ENCODE measurements around the gene KCNK6. TPM values are rescaled to one million over a fixed set of nuclear protein-coding genes. Genes with fewer than 3 reads are reported as not detected.

The KCNK6 gene
- total RNA-seq, 1 experiment from 2014 or later: 6.5 TPM

- Histone ChIP-seq H2AFZ (ENCODE audit: low read length) (no peak overlapping the region), H3K23me2 (ENCODE audit: insufficient read length, low read depth, low read length, poor library complexity, severe bottlenecking) (peaks cover 12% of the 10 kb centered on the region), H2BK15ac (ENCODE audit: low read depth, low read length) (no peak overlapping the region), H2BK5ac (ENCODE audit: insufficient read length, low read length) (no peak overlapping the region), H3K18ac (ENCODE audit: insufficient read length, low read depth, low read length) (no peak overlapping the region), H4K5ac (ENCODE audit: insufficient read length, low read depth, low read length) (no peak overlapping the region), H4K91ac (ENCODE audit: insufficient read length, low read depth, low read length) (no peak overlapping the region), H3K9ac (ENCODE audit: extremely low read depth, insufficient read length, low read length) (no peak overlapping the region), H3T11ph (ENCODE audit: low read length) (no peak overlapping the region), H3K79me2 (ENCODE audit: insufficient read depth, low read length) (peaks cover 16% of the 10 kb centered on the region; the same call in 1 of the 2 replicates), H2BK120ac (ENCODE audit: low read depth, low read length, poor library complexity, severe bottlenecking) (no peak overlapping the region), H2BK20ac (ENCODE audit: low read depth, low read length, poor library complexity, severe bottlenecking) (no peak overlapping the region), H3K14ac (ENCODE audit: insufficient read depth, low read length) (no peak overlapping the region), H3K56ac (ENCODE audit: insufficient read length, low read depth, low read length) (no peak overlapping the region), H4K20me1 (ENCODE audit: control insufficient read depth, insufficient read depth, insufficient read length) (no peaks in the 10 kb centered on the region), H3K27me3 (ENCODE audit: insufficient read depth, low read length) (no peaks in the 10 kb centered on the region), H4K8ac (replicated peaks; ENCODE audit: insufficient read length, low read depth, low read length) (no peak overlapping the region), H2BK12ac (ENCODE audit: insufficient read length, low read depth, low read length) (no peak overlapping the region), H3K79me1 (ENCODE audit: insufficient read depth, low read depth, low read length, poor library complexity, severe bottlenecking) (peaks cover 12% of the 10 kb centered on the region), H3K9me3 (ENCODE audit: control insufficient read depth, low read depth, low read length) (no peaks in the 10 kb centered on the region), H2AK5ac (ENCODE audit: insufficient read length, low read length) (no peak overlapping the region), H3K23ac (ENCODE audit: insufficient read length, low read depth, low read length) (no peak overlapping the region), H3K4me1 (ENCODE audit: insufficient read depth, low read length) (no peaks in the 10 kb centered on the region), H3K4ac (ENCODE audit: low read depth, low read length) (no peak overlapping the region), H3K27ac (ENCODE audit: insufficient read length, low read depth, low read length) (no peak overlapping the region), H3K4me2 (ENCODE audit: insufficient read depth, insufficient read length, low read length) (peak overlapping the region; percentile 57)
- peaks cover 14 to 18% of the 10 kb centered on the region in 2 experiments for H3K4me1 Mint-ChIP-seq
- H3K27me3 Mint-ChIP-seq (ENCODE audit: low read depth): peaks cover 32% of the 10 kb centered on the region
- H3K9me3 Mint-ChIP-seq: no peaks in the 10 kb centered on the region
- TF ChIP-seq CTCF (conservative IDR thresholded peaks at IDR 0.05): no peak
- peak overlapping the region; percentile 99 for H3K4me3 Mint-ChIP-seq
- H3K27ac Mint-ChIP-seq: peak overlapping the region in 2 of 3 experiments; percentile 75 to 90; a peak in 3 of 7 replicates
- DNase-seq: no peak
- peaks cover 10 to 17% (median 10%) of the 10 kb centered on the region in 3 experiments; a peak in 6 of 7 replicates for H3K36me3 Mint-ChIP-seq (ENCODE audit: insufficient read depth in 1 of 3, low read depth in 3 of 3)
- WGBS (ENCODE audit: extremely low coverage, insufficient read length, low lambda C conversion rate): no CpG with 5 or more reads among the region's 6 CpGs
Observed at GRCh38 chr19:38373907-38374331, 54.3 kb downstream of the KCNK6 start.

Measured in H9 (cell line).